Left ventricle myocardium inferior (tissue), 1 donor: ENCODE data around the gene POMP. TPM values are rescaled to one million over a fixed set of nuclear protein-coding genes. Genes with fewer than 3 reads are reported as not detected.

Experiments
- DNase-seq: peaks from one replicate; pipeline ENCODE4 v3.0.0-alpha.2; 2020
- H3K27ac ChIP-seq: fragments of 200-600 bp; replicated peaks from 2 replicates; pipeline ENCODE4 v1.8.0; 2021
- H3K27me3 ChIP-seq: fragments of 200-600 bp; 2 replicates; pipeline ENCODE4 v1.8.0; 2021; ENCODE audit warnings: low read depth
- H3K36me3 ChIP-seq: fragments of 200-600 bp; 2 replicates; pipeline ENCODE4 v1.8.0; 2021
- H3K4me1 ChIP-seq: fragments of 200-600 bp; 2 replicates; pipeline ENCODE4 v1.8.0; 2021
- H3K4me3 ChIP-seq: fragments of 200-600 bp; 2 replicates; pipeline ENCODE4 v1.8.0; 2021; ENCODE audit warnings: mild to moderate bottlenecking, moderate library complexity
- H3K9me3 ChIP-seq: fragments of 200-600 bp; replicated peaks from 2 replicates; pipeline ENCODE4 v1.8.0; 2021
- intact Hi-C: fragments of 100-400 bp; cut with micrococcal nuclease; formaldehyde crosslinking; loops from one replicate; pipeline ENCODE4 v1.11.0; 2022
- total RNA-seq: library from RNA; stranded (reverse); fragmentation: NEBNext Ultra II Directional; extraction: Animal tissue kit (Norgen Biotek cat#: 25700); gene quantifications from one replicate; pipeline ENCODE4 v1.2.1, GENCODE V29; 2021
- TF ChIP-seq, protein P1 (sequence below): fragments of 200-600 bp; IDR thresholded peaks from 2 replicates; pipeline ENCODE4 v1.8.0; 2021; ENCODE audit warnings: antibody characterized with exemption, mild to moderate bottlenecking, borderline replicate concordance
- donor health status: DM: no; HTN: yes; CAD: no; lungs with severe emphysema.

Gene POMP
- total RNA-seq, 1 donor from 2014 or later = 101 TPM

DNA sequence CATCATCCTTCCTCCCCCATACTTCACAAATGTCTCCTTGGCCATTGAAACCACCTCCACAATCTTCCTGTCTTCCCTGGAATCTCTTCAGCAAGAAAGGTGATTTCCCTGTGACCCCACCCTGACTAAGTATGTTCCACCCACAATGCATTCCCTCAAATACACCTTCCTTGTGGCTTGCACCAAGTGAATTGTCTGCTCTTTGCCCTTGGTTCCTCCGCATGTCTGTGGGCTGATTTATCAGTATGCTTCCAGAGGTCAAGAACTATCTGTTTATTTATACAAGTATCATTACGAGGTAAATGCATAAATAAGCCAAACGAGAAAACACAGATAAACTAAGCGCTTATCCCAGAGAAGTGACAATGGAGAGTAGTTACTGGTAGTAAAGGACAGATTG lies 45.4 kb upstream of the POMP start:
- no peaks in the 10 kb centered on the region for H3K4me1 ChIP-seq

DNA sequence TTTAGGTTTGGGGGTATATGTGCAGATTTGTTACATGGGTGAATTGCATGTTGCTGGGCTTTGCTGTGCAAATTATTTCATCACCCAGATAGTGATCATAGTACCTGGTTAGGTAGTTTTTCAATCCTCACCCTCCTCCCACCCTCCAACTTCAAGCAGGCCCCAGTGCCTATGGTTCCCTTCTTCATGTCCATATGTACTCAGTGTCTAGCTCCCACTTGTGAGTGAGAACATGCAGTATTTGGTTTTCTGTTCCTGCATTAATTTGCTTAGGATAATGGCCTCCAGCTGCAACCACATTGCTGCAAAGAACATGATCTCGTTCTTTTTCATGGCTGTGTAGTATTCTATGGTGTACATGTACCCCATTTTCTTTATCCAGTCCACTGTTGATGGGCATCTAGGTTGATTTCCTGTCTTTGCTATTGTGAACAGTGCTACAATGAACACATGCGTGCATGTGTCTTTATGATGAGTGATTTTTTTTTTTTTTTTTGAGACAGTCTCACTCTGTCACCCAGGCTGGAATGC lies 42.9 kb upstream of the POMP start:
- Histone ChIP-seq H3K4me3 (no peak overlapping the region), H3K9me3 (no peaks in the 10 kb centered on the region), H3K27me3 (no peaks in the 10 kb centered on the region), H3K4me1 (no peaks in the 10 kb centered on the region), H3K36me3 (no peaks in the 10 kb centered on the region), H3K27ac (no peak overlapping the region)
- TF ChIP-seq, protein P1, sequence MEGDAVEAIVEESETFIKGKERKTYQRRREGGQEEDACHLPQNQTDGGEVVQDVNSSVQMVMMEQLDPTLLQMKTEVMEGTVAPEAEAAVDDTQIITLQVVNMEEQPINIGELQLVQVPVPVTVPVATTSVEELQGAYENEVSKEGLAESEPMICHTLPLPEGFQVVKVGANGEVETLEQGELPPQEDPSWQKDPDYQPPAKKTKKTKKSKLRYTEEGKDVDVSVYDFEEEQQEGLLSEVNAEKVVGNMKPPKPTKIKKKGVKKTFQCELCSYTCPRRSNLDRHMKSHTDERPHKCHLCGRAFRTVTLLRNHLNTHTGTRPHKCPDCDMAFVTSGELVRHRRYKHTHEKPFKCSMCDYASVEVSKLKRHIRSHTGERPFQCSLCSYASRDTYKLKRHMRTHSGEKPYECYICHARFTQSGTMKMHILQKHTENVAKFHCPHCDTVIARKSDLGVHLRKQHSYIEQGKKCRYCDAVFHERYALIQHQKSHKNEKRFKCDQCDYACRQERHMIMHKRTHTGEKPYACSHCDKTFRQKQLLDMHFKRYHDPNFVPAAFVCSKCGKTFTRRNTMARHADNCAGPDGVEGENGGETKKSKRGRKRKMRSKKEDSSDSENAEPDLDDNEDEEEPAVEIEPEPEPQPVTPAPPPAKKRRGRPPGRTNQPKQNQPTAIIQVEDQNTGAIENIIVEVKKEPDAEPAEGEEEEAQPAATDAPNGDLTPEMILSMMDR = no peak
- intact Hi-C loops = no loop called here
- DNase-seq = no peak

More for the DNA sequence above, 45.4 kb upstream of the POMP start:
- Histone ChIP-seq H3K4me3 (no peak overlapping the region), H3K27ac (no peak overlapping the region), H3K36me3 (no peaks in the 10 kb centered on the region), H3K9me3 (no peaks in the 10 kb centered on the region), H3K27me3 (no peaks in the 10 kb centered on the region)
- intact Hi-C loops = no loop called here
- no peak for DNase-seq
- TF ChIP-seq, protein P1 = no peak

DNA sequence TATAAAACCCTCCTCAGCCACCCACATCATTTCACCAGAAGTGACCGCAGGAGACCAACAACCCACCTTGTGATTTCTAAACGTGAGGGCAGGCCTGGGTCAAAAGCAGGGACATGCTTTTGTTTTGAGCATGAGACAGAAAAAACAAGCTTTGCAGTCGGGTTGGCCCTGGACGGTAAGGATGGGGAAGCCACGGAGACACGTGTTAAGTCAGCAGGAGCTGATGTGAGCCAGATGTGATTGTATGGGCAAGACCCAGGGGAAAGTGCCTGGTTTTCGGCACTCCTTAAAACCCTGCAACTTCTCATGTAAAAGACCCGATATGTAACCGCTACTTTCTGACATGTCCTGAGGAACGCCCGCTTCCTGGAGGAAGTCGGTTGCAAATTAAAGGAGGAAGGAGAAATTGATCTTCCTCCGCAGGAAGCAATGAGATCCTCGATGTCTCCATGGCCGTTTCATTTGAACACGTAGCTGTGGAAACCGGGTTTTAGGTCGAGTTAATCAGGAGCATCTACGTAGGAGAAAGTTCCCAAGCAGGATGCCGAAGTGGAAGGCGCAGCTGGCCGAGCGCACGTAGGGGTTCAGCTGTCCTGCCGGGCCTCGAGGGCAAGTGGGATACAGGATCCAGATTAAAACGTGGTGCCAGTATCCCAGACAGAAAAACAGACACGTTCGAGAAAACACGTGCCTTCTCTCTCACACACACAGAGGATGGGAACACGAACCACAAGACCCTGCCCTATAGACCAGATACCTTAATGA lies 40.5 kb upstream of the POMP start:
- intact Hi-C loops = no loop called here
- H3K36me3 ChIP-seq = no peaks in the 10 kb centered on the region
- H3K9me3 ChIP-seq = no peaks in the 10 kb centered on the region
- H3K4me1 ChIP-seq = no peaks in the 10 kb centered on the region
- TF ChIP-seq, protein P1 = no peak
- no peak for DNase-seq
- H3K27me3 ChIP-seq = no peaks in the 10 kb centered on the region
- H3K27ac ChIP-seq = peak overlapping the region; percentile 19
- peak overlapping the region; percentile 45 for H3K4me3 ChIP-seq

DNA sequence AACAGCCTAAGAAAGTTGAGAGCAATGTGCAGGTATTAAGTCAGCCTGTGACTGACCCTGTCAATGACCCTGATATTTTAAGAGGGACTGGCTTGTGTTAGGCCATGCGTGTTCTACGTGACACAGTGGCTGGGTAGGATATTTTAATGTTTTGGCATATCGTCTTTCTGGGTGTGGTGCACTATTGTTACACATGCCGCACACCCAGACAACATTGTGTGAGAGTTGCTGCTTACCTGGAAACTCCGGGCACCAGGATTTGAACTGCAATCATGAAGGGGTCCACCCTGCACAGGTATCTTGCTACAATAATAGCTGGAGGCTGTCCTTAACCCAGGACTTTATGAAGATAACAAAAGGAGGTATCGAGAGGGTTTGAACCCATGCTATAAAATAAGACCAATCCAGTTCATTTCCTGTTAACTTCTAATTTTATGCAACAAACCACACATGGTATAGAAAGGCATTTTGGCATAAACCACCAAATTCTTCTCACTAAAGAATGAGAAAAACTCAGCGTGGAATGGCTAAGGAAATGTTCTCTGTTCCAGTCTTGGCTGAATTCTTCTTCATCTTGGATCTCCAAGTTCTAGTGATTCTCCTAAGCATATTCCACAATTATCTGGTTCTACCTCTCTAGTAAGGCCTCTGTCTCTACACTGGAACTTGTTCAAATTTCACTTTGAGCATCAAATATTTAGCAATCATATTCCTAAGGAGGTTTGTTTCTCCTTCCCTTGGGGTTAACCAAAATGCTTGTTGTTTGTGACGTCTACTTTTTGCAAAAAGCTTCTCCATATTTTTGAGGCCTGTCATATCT lies 38.7 kb upstream of the POMP start:
- Histone ChIP-seq H3K36me3 (no peaks in the 10 kb centered on the region), H3K27ac (no peak overlapping the region), H3K4me3 (no peak overlapping the region), H3K27me3 (no peaks in the 10 kb centered on the region), H3K9me3 (no peaks in the 10 kb centered on the region), H3K4me1 (no peaks in the 10 kb centered on the region)
- DNase-seq = no peak
- intact Hi-C loops = no loop called here
- TF ChIP-seq, protein P1 = no peak

DNA sequence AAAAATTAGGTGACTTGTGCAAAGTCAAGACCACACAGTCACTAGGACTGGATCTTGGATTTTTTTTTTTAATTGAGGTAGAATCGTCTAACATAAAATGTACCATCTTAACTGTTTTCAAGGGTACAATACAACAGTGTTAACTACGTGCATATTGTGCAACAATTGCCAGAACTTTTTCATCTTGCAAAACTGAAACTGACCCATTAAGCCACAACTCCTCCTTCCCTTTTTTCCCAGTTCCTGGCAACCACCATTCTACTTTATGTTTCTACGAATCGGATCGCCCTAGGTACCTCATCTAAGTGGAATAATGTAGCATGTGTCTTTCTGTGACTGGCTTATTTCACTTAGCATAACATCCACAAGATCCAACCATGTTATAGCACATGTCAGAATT lies 37.5 kb upstream of the POMP start:
- Histone ChIP-seq H3K36me3 (no peaks in the 10 kb centered on the region), H3K27me3 (no peaks in the 10 kb centered on the region), H3K4me1 (no peaks in the 10 kb centered on the region), H3K27ac (peak overlapping the region; percentile 24), H3K9me3 (no peaks in the 10 kb centered on the region), H3K4me3 (no peak overlapping the region)
- DNase-seq = no peak
- intact Hi-C loops = no loop called here
- TF ChIP-seq, protein P1 = no peak
